Mammary epithelial cell (primary cell): ENCODE data around the gene NEK10.

Source experiments
- EZH2 ChIP-seq: IDR thresholded peaks from 2 replicates; pipeline ENCODE4 v1.6.1; 2012; ENCODE audit warnings: low read length, inconsistent platforms, borderline replicate concordance
- TF ChIP-seq, protein P1 (sequence below), 2 donors: IDR thresholded peaks in 1 of 2; conservative IDR thresholded peaks in 1 of 2; 2 replicates each; pipeline ENCODE4 v1.5.1; 2011 to 2012; ENCODE audit warnings: inconsistent platforms in 2 of 2, low read length in 2 of 2, mild to moderate bottlenecking in 2 of 2, control low read depth in 1 of 2, low read depth in 1 of 2; ENCODE audit not compliant: insufficient read depth in 1 of 2; ENCODE audit errors: extremely low read depth in 1 of 2

- TF ChIP-seq, protein P1, sequence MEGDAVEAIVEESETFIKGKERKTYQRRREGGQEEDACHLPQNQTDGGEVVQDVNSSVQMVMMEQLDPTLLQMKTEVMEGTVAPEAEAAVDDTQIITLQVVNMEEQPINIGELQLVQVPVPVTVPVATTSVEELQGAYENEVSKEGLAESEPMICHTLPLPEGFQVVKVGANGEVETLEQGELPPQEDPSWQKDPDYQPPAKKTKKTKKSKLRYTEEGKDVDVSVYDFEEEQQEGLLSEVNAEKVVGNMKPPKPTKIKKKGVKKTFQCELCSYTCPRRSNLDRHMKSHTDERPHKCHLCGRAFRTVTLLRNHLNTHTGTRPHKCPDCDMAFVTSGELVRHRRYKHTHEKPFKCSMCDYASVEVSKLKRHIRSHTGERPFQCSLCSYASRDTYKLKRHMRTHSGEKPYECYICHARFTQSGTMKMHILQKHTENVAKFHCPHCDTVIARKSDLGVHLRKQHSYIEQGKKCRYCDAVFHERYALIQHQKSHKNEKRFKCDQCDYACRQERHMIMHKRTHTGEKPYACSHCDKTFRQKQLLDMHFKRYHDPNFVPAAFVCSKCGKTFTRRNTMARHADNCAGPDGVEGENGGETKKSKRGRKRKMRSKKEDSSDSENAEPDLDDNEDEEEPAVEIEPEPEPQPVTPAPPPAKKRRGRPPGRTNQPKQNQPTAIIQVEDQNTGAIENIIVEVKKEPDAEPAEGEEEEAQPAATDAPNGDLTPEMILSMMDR (conservative IDR thresholded peaks at IDR 0.05 in 1 of 2, IDR thresholded peaks at IDR 0.05 in 1 of 2; ENCODE audit: extremely low read depth in 1 of 2, insufficient read depth in 1 of 2, low read depth in 1 of 2, low read length in 2 of 2) = no peak
- TF ChIP-seq EZH2 = no peak
Measured at GRCh38 chr3:27110020-27110419, 259.2 kb downstream of the NEK10 start.
